ENCODE results near the gene INSIG2. TPM values are rescaled to one million over a fixed set of nuclear protein-coding genes. Genes with fewer than 3 reads are reported as not detected.

Gene INSIG2
- total and polyA plus RNA-seq, 8 donors = 31.5 to 56.6 (median 37.9) TPM

DNA sequence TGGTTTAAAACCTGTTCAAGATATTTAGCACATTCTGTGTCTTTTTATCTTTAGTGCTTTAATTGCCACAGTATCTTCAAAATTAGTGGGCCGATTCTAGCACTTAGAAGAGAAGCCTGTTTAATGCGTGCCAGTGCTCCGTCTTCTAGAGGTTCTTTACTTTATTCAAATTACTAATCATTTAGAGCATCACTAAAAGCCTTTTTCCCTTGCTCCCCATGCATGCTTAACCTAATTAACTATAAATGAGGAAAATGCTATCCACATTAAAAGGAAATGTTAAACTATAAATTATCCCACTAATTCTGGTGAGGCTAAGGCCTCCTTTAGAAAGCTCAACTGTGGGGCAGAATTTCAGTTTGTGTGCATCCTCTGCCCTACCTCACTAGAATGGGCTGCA is 31.5 kb upstream of the INSIG2 start:
- DNase-seq = no peak
- no peaks in the 10 kb centered on the region for H3K9me3 ChIP-seq
- ATAC-seq = no peak
- peaks cover 0 to 4% of the 10 kb centered on the region in 2 donors for H3K27me3 ChIP-seq
- H3K27ac ChIP-seq = peak overlapping the region in 1 of 2 donors; percentile 54
- intact Hi-C loops (cut with DNase I) = no loop called here
- no peaks in the 10 kb centered on the region for H3K36me3 ChIP-seq
- no peak overlapping the region for H3K4me3 ChIP-seq
- no peak for TF ChIP-seq CTCF (IDR thresholded peaks at IDR 0.05)
- peaks cover 12 to 44% of the 10 kb centered on the region in 2 donors for H3K4me1 ChIP-seq

DNA sequence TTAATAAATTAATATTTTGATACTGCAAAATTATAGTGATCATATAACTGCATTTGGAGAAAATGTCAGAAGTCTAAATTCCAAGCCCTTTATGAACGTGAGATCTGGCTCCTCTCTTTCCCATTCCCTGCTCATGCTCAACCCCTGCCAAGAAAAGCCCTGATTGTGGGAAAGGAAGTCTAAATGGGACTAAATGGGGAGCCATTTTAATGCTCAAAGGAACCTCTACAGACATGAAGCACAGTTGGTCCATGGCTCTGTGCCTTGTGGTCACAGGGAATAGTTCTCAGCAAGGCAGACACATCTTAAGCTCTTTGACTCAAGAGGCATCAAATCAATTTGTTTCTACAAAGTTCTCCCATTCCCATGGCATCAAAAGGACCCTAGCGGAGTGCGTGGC is 29.3 kb upstream of the INSIG2 start:
- Histone ChIP-seq H3K27ac (no peak overlapping the region), H3K36me3 (no peaks in the 10 kb centered on the region), H3K4me3 (no peak overlapping the region), H3K9me3 (no peaks in the 10 kb centered on the region), H3K27me3 (no peaks in the 10 kb centered on the region), H3K4me1 (peaks cover 14 to 47% of the 10 kb centered on the region in 2 donors)
- DNase-seq (no peak), ATAC-seq (no peak)
- TF ChIP-seq CTCF (IDR thresholded peaks at IDR 0.05) = no peak
- intact Hi-C loops (cut with DNase I) = no loop called here

- Histone ChIP-seq H3K36me3 (no peaks in the 10 kb centered on the region), H3K27ac (peak overlapping the region; percentile 40 to 80), H3K4me1 (peaks cover 14 to 46% of the 10 kb centered on the region in 2 donors), H3K27me3 (no peaks in the 10 kb centered on the region), H3K4me3 (no peak overlapping the region), H3K9me3 (no peaks in the 10 kb centered on the region)
- no peak for DNase-seq
- TF ChIP-seq CTCF (IDR thresholded peaks at IDR 0.05) = no peak
- ATAC-seq = peak; percentile 38
- intact Hi-C loops (cut with DNase I) = no loop called here
Measured at GRCh38 chr2:118059919-118060478, 28.3 kb upstream of the INSIG2 start.

GRCh38 chr2:118061135-118061955 is 26.9 kb upstream of the INSIG2 start:
- peak in 1 of 2 donors; percentile 19 for TF ChIP-seq CTCF (IDR thresholded peaks at IDR 0.05)
- Histone ChIP-seq H3K4me3 (no peak overlapping the region), H3K27me3 (peaks cover 0 to 1% of the 10 kb centered on the region in 2 donors), H3K4me1 (peaks cover 14 to 33% of the 10 kb centered on the region in 2 donors), H3K9me3 (no peaks in the 10 kb centered on the region), H3K36me3 (no peaks in the 10 kb centered on the region), H3K27ac (peak overlapping the region in 1 of 2 donors; percentile 80)
- peak; percentile 87 for ATAC-seq
- DNase-seq = peak in 2 of 4 donors; percentile 8
- intact Hi-C loops (cut with DNase I) = no loop called here

DNA sequence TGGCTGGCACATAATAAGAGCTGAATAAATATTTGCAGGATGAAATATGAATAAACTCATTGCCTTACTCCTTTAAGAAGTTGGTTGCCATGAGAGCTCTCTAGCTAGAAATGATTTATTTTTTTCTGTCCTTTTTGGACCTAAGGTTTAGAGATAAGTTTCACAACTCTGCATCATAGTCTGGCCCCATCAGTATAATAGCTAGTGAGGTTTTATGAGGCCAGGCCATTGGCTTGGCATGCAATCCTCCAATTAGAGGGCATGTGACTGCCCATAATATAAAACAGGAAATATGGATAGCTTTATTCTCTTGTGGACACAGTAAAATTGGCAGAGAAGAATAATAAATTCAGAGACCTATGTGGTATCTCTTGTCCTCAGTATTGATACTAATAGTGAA is 26.2 kb upstream of the INSIG2 start:
- no peak overlapping the region for H3K27ac ChIP-seq
- intact Hi-C loops (cut with DNase I) = no loop called here
- H3K4me1 ChIP-seq = peaks cover 14 to 30% of the 10 kb centered on the region in 2 donors
- no peak overlapping the region for H3K4me3 ChIP-seq
- peaks cover 0 to 5% of the 10 kb centered on the region in 2 donors for H3K27me3 ChIP-seq
- TF ChIP-seq CTCF (IDR thresholded peaks at IDR 0.05) = no peak
- ATAC-seq (peak; percentile 23), DNase-seq (no peak)
- no peaks in the 10 kb centered on the region for H3K36me3 ChIP-seq
- no peaks in the 10 kb centered on the region for H3K9me3 ChIP-seq

All from left lung (tissue), 10 donors.